ENCODE results near the gene SYT7.

- TF ChIP-seq, protein P1, sequence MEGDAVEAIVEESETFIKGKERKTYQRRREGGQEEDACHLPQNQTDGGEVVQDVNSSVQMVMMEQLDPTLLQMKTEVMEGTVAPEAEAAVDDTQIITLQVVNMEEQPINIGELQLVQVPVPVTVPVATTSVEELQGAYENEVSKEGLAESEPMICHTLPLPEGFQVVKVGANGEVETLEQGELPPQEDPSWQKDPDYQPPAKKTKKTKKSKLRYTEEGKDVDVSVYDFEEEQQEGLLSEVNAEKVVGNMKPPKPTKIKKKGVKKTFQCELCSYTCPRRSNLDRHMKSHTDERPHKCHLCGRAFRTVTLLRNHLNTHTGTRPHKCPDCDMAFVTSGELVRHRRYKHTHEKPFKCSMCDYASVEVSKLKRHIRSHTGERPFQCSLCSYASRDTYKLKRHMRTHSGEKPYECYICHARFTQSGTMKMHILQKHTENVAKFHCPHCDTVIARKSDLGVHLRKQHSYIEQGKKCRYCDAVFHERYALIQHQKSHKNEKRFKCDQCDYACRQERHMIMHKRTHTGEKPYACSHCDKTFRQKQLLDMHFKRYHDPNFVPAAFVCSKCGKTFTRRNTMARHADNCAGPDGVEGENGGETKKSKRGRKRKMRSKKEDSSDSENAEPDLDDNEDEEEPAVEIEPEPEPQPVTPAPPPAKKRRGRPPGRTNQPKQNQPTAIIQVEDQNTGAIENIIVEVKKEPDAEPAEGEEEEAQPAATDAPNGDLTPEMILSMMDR (IDR thresholded peaks at IDR 0.05), result no peak
- TF ChIP-seq POLR2A (IDR thresholded peaks at IDR 0.05), result no peak
Observed at GRCh38 chr11:61581931-61582330, 1.1 kb upstream of the SYT7 start.

Data from lower leg skin (tissue), 3 donors.